ENCODE data around the gene SLC25A36.

DNA sequence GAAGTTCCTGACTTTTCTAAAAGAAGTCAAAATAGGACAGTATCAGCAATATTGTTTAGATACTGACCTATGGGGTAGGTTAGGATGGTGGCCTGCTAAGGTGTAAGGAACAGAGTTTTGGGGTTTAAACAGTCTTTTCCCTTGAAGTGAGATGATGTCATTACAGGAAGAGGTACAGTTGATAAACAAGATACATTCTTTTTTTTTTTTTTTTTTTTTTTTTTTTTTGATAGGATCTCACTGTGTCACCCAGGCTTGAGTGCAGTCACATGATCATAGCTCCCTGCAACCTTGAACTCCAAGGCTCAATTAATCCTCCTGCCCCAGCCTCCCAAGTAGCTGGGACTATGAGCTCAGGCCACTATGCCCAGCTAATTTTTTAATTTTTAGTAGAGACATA, 33.3 kb downstream of the SLC25A36 start:
- TF ChIP-seq CTCF (IDR thresholded peaks at IDR 0.05) (no peak), POLR2A (IDR thresholded peaks at IDR 0.05) (no peak), POLR2AphosphoS5 (IDR thresholded peaks at IDR 0.05) (no peak), EP300 (IDR thresholded peaks at IDR 0.05) (no peak)
